Testis (tissue), 3 donors: ENCODE data around the gene YIF1A. TPM values are rescaled to one million over a fixed set of nuclear protein-coding genes. Genes with fewer than 3 reads are reported as not detected.

Source experiments
- DNase-seq: peaks from one replicate; pipeline ENCODE4 v3.0.0-alpha.2; 2019
- H3K27ac ChIP-seq, 2 donors: fragments of 200-600 bp; sonication (generic); one replicate each; pipeline ENCODE4 v1.5.1; 2019
- H3K27me3 ChIP-seq: fragments of 200-600 bp; sonication (generic); one replicate; pipeline ENCODE4 v1.5.1; 2019
- H3K36me3 ChIP-seq: fragments of 200-600 bp; sonication (generic); one replicate; pipeline ENCODE4 v1.5.1; 2017; ENCODE audit warnings: low read depth; ENCODE audit errors: missing control alignments
- H3K4me1 ChIP-seq: fragments of 200-600 bp; sonication (generic); one replicate; pipeline ENCODE4 v1.5.1; 2019
- H3K4me3 ChIP-seq, 2 donors: fragments of 200-600 bp; sonication (generic); one replicate each; pipeline ENCODE4 v1.5.1; 2017 to 2019
- H3K9me3 ChIP-seq: fragments of 200-600 bp; sonication (generic); one replicate; pipeline ENCODE4 v1.5.1; 2017
- POLR2A ChIP-seq: fragments of 450-650 bp; IDR thresholded peaks from one replicate; pipeline ENCODE4 v1.6.1; 2017; ENCODE audit warnings: antibody characterized with exemption, mild to moderate bottlenecking, moderate library complexity
- WGBS, 2 donors: methylation state at CpG; one replicate each; pipeline ENCODE4 v1.1.5; 2018; 5-methylcytosine and 5-hydroxymethylcytosine counted together
- intact Hi-C: fragments of 100-400 bp; cut with DNase I; formaldehyde crosslinking; loops from one replicate; pipeline ENCODE4 v1.15.1; 2023; ENCODE audit warnings: low total_unique reads
- polyA plus RNA-seq: library from polyadenylated mRNA; stranded (reverse); fragments of 350-450 nt; fragmentation: Illumina TruSeq; extraction: RNeasy Lipid Tissue Mini Kit (QIAGEN cat#74804); gene quantifications from one replicate; pipeline ENCODE4 v1.2.3, GENCODE V29; 2014; ENCODE audit warnings: low read depth, low replicate concordance; ENCODE audit not compliant: insufficient read depth
- total RNA-seq, 2 donors: library from RNA; depleted of rRNA; stranded (reverse); fragments of >200 nt; gene quantifications; one replicate each; pipeline ENCODE4 v1.2.3, GENCODE V29; 2016
- TF ChIP-seq, protein P1 (sequence below), 3 experiments: fragments of 450-650 bp in 2 of 3; fragments of 200-600 bp in 1 of 3; sonication (generic) in 1 of 3; IDR thresholded peaks; one replicate each; pipeline ENCODE4 v1.5.1; 2016 to 2019; ENCODE audit warnings: antibody characterized with exemption in 3 of 3, mild to moderate bottlenecking in 2 of 3, moderate library complexity in 1 of 3

Gene YIF1A
- total and polyA plus RNA-seq, 3 donors from 2014 or later: 60.5 to 94.1 (median 82.6) TPM

DNA sequence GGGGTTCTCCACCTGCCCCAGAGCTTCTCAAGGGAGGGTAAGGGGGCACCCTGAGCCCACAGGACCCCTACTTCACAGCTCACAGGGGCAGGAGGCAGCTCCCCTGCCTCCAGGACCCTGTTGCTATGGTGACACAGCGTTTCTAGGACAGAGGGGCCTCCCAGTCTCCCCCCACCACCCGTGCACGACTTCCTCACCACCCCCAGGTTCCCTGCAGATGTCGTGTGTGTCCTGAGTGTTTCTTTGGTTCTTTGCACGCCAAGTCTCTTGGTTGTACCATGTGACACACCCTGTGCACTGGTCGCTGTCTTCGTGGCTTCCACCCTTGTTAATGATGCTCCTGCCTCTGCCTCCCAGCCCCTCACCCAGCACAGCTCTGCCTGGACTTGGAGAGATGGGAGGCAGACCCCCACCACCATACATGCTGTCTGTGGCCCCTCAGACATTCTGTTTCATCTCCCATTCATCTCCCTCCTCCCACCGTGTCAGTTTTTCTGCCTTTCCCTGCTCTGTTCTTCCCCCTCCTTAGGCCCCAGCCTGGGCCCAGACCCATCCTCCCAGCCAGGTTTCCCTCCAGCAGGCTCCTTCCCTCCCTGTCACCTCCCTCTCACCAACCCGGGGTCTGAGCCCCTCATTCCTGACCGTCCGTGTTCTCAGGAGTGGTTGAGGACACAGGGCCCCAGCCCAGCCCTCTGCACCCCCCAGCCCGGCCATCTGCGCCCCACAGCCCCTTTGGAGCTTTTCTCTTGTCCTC lies 45.0 kb downstream of the YIF1A start:
- Histone ChIP-seq H3K4me1 (peaks cover 13% of the 10 kb centered on the region), H3K27ac (no peak overlapping the region), H3K4me3 (no peak overlapping the region), H3K36me3 (no peaks in the 10 kb centered on the region), H3K9me3 (no peaks in the 10 kb centered on the region), H3K27me3 (no peaks in the 10 kb centered on the region)
- DNase-seq: no peak
- intact Hi-C loops: no loop called here
- TF ChIP-seq, protein P1, sequence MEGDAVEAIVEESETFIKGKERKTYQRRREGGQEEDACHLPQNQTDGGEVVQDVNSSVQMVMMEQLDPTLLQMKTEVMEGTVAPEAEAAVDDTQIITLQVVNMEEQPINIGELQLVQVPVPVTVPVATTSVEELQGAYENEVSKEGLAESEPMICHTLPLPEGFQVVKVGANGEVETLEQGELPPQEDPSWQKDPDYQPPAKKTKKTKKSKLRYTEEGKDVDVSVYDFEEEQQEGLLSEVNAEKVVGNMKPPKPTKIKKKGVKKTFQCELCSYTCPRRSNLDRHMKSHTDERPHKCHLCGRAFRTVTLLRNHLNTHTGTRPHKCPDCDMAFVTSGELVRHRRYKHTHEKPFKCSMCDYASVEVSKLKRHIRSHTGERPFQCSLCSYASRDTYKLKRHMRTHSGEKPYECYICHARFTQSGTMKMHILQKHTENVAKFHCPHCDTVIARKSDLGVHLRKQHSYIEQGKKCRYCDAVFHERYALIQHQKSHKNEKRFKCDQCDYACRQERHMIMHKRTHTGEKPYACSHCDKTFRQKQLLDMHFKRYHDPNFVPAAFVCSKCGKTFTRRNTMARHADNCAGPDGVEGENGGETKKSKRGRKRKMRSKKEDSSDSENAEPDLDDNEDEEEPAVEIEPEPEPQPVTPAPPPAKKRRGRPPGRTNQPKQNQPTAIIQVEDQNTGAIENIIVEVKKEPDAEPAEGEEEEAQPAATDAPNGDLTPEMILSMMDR (IDR thresholded peaks at IDR 0.05): no peak
- TF ChIP-seq POLR2A: no peak
- 81 to 84% methylated on average over 13 of the region's 13 CpGs for WGBS, 2 donors

DNA sequence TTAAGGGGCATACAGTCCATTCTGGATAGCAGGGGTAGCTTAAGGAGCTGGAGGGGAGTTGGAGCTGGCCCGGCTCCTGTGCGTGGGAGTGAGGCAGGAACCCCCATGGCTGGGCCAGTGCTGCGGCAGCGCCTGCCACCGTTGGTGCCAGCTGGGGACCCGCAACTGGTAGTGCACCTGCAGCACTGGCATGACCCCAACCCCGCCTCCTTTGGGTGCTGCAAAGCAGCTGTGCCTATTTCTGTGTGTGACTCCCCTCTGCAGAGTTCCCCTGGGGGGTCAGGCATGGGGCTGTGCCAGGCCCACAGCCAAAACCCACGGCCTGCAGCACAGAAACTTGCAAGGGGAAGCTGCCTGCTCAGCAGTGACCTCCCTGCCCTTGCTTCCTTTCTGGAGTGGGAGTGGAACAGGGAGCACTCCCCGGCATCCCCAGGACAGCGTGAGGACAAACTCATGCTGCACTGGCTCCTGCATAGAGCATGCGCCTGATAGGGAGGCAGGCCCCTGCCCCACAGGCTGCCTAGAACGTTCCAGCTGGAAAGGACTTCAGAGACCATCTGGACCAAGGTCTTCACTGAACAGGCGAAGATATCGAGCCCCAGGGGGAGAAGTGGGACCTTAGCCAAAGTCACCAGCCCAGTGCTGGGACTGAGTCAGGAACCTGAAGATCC lies 46.7 kb downstream of the YIF1A start:
- no peaks in the 10 kb centered on the region for H3K36me3 ChIP-seq
- H3K9me3 ChIP-seq: no peaks in the 10 kb centered on the region
- H3K27ac ChIP-seq: no peak overlapping the region
- peak; percentile 45 for DNase-seq
- intact Hi-C loops: no loop called here
- WGBS, 2 donors: 51 to 71% methylated on average over 2 to 12 of the region's 14 CpGs
- no peak for TF ChIP-seq POLR2A
- peaks cover 13% of the 10 kb centered on the region for H3K4me1 ChIP-seq
- no peaks in the 10 kb centered on the region for H3K27me3 ChIP-seq
- no peak overlapping the region for H3K4me3 ChIP-seq

DNA sequence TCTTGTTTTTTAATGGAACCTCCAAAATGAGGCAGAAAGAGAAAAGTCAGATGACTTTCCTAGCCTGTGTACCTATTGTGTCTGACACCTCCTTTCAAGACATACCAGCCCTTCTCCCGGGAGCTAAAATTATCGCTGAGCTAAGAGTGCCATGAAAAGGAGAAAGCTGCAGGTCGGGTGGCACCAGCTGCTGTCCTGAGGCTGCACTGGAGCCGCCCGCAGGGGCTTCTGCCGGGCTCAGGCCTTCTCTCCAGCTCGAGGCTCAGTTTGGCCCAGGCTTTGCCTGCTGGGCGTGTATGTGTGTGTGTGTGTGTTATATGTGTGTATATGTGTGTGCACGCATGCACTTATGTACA lies 48.2 kb downstream of the YIF1A start:
- intact Hi-C loops: no loop called here
- H3K9me3 ChIP-seq: no peaks in the 10 kb centered on the region
- H3K4me3 ChIP-seq: no peak overlapping the region
- H3K27me3 ChIP-seq: no peaks in the 10 kb centered on the region
- 82 to 88% methylated on average over 9 of the region's 9 CpGs for WGBS, 2 donors
- peaks cover 13% of the 10 kb centered on the region for H3K4me1 ChIP-seq
- no peaks in the 10 kb centered on the region for H3K36me3 ChIP-seq
- no peak overlapping the region for H3K27ac ChIP-seq
- no peak for DNase-seq
- no peak for TF ChIP-seq POLR2A
- TF ChIP-seq, protein P1 (IDR thresholded peaks at IDR 0.05): no peak

DNA sequence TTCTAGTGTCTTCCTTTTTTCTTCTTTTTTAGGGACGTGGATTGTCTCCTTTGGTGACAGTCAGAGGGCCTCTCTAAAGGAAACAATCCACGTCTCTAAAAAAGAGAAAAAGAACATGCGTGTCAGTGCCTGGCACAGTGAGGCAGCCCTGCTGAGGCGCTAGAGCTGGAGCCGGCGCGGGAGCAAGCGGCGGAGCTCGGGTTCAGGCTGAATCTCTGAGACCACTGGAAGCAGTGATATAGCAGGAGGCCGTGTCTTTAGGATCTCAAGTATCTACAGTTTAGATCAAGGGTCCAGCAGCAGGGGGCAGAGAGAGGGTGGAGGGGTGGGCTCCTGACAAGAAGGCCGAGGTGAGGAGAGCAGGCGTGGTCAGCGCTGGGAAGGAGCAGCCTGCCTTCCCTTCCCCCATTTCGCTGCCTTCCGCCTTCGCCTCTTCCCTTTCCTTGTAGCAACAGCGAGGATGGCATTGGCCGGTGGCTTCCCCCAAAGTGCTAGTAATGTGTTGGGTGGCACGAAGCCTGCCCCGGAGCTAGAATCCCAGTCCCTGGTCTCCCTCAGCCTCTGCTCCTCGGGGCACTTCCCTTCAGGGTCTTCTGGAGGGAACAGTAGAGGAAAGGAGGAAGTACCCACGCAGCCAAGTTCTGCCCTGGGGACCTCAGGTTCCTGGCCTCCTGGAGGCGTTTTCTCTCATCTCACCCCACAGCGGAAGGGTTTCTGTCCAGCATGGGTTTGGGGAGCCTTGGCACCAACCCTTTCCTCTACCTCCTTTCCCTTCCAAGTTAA lies 48.8 kb downstream of the YIF1A start:
- no peak for DNase-seq
- Histone ChIP-seq H3K4me1 (peaks cover 13% of the 10 kb centered on the region), H3K27ac (no peak overlapping the region), H3K27me3 (no peaks in the 10 kb centered on the region), H3K36me3 (no peaks in the 10 kb centered on the region), H3K9me3 (no peaks in the 10 kb centered on the region), H3K4me3 (no peak overlapping the region)
- intact Hi-C loops: no loop called here
- 91% methylated on average over 25 of the region's 25 CpGs for WGBS, 2 donors
- TF ChIP-seq, protein P1 (IDR thresholded peaks at IDR 0.05): no peak
- no peak for TF ChIP-seq POLR2A

DNA sequence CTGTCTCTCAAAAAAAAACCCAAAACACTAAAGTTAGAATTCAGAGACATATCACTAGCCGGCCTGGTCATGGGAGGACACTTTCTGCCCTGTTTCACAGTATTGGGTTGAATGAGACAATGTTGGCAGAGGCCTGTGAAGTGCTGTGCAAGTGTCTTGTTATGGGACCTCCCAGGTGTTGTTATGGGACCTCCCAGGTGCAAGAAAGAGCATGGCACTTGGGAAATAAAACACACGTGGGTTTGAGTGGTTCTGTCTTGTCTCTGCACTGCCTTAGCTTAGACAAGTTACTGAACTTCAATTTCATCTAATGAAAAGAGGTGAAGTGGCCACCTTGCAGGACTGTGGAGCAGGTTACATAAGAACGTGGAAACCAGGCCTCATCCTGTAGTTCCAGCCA lies 49.4 kb downstream of the YIF1A start:
- Histone ChIP-seq H3K4me3 (no peak overlapping the region), H3K9me3 (no peaks in the 10 kb centered on the region), H3K27ac (no peak overlapping the region), H3K4me1 (peaks cover 13% of the 10 kb centered on the region), H3K27me3 (no peaks in the 10 kb centered on the region), H3K36me3 (no peaks in the 10 kb centered on the region)
- DNase-seq: no peak
- TF ChIP-seq, protein P1 (IDR thresholded peaks at IDR 0.05): no peak
- TF ChIP-seq POLR2A: no peak
- intact Hi-C loops: no loop called here
- WGBS, 2 donors: 91 to 92% methylated on average over 3 of the region's 3 CpGs
